Dedifferentiated amniotic fluid mesenchymal stem cell (primary cell): ENCODE results near the gene RAD51.
A peak's percentile ranks its signal among the peaks of the same experiment; 100 is the strongest.
"Not testable (repeated sequence)": the region's sequence is repeated elsewhere in the genome, so short reads cannot be mapped to it uniquely, and the experiment has no call there.

Experiments used
- DNase-seq: peaks from one replicate; pipeline ENCODE4 v3.0.0-alpha.2; 2016; ENCODE audit errors: extremely low spot score

RAD51 gene

DNA sequence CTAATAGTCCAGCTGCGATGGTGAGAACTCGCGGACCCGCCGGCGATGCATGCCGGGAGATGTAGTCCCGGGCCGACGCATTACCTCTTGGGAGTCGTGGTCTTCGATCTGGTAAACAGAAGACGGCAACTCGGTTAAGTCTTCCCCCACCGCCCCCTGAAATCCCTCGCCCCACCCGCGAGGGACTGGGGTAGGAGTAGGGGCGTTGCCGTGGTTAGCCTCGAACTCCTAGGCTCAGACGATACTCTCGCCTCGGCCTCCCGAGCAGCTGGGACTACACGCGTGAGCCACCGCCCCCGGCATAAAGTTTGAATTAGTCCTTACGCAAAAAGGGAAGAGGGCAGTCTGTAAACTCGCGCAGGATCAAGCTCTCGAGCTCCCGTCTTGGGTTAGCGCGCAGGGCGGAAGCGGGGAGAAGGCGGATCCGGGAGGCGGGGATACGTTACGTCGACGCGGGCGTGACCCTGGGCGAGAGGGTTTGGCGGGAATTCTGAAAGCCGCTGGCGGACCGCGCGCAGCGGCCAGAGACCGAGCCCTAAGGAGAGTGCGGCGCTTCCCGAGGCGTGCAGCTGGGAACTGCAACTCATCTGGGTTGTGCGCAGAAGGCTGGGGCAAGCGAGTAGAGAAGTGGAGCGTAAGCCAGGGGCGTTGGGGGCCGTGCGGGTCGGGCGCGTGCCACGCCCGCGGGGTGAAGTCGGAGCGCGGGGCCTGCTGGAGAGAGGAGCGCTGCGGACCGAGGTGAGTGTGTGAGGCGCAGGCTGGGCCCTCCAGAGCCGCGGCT lies at the start of gene RAD51:
RAD51 (plus strand) TSS at position 487 of the 781 bp plus-strand sequence. CDS start 3,585 bp downstream, outside the sequence.
- peak; percentile 97 for DNase-seq

DNA sequence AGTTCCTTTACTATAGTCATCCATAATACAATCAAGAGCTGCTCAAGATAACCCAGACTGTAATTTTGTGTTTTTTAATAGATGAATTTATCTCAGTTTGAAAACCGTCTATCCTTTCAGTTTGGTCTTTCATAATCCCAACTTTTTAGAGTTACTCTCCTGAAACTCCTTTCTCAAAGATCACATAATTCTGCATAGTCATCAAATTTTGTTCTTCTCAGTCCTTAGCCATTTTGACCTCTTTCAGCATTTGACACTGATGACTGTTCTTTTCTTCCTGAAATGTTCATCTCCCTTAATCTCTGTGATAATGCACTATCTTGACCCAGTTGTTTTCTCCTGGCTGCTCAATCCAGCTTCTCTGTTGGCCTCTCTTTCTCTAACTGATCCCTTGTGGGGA lies 47.5 kb upstream of the RAD51 start:
- DNase-seq, result no peak

DNA sequence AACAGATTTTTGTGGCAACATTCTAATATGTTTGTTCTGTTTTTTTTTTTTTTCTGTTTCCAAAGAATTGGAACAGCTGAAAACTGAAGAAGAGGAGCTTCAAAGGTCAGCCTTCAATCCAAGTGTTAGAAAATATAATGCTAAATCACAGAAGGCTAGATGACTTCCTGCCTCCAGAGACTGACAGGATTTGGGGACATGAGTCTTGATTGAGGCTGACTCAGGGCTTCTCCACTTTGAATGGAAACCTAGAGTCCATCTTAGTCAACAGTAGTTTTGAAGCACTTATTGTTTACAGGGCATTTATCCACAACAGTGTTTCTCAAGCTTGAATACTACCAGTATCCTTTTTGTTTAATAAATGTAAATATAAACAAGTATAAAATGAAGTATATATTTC lies 44.5 kb upstream of the RAD51 start:
- DNase-seq, result no peak

DNA sequence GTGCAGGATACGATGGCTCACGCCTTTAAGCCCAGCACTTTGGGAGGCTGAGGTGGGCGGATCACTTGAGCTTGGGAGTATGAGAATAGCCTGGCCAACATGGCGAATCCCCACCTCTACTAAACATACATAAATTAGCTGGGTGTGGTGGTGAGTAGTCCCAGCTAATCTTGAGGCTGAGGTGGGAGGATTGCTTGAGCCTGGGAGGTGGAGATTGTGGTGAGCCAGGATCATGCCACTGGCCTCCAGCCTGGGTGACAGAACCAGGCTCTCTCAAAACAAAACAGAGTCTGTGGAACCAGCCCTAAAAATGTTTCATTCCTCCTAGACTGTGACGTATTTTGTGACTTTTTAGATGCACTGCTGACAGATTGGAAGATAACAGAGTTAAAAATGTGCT lies 34.3 kb upstream of the RAD51 start:
- DNase-seq, result no peak

DNA sequence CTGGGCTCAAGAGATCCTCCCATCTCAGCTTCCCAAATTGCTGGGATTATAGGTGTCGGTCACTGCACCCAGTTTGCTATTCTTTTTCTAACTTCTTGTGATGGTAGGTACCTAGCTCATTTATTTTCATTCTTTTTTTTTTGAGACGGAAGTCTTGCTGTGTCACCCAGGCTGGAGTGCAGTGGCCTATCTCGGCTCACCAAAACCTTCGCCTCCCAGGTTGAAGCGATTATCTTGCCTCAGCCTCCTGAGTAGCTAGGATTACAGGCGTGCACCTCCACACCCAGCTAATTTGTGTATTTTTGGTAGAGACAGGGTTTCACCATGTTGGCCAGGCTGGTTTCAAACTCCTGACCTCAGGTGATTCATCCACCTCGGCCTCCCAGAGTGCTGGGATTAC lies 30.1 kb upstream of the RAD51 start:
- no peak for DNase-seq

DNA sequence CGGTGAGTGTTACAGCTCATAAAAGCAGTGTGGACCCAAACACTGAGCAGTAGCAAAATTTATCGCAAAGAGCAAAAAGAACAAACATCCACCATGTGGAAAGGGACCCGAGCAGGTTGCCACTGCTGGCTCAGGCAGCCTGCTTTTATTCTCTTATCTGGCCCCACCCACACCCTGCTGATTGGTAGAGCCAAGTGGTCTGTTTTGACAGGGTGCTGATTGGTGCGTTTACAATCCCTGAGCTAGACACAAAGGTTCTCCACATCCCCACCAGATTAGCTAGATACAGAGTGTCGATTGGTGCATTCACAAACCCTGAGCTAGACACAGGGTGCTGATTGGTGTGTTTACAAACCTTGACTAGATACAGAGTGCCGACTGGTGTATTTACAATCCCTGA lies 18.7 kb upstream of the RAD51 start:
- not testable (repeated sequence) for DNase-seq

DNA sequence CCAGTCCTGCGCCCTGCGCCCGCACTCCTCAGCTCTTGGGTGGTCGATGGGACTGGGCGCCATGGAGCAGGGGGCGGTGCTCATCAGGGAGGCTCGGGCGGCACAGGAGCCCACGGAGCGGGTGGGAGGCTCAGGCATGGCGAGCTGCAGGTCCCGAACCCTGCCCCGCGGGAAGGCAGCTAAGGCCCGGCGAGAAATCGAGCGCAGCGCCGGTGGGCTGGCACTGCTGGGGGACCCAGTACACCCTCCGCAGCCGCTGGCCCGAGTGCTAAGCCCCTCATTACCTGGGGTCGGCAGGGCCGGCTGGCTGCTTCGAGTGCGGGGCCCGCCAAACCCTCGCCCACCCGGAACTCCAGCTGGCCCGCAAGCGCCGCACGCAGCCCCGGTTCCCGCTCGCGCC lies 18.1 kb upstream of the RAD51 start:
- not testable (repeated sequence) for DNase-seq

DNA sequence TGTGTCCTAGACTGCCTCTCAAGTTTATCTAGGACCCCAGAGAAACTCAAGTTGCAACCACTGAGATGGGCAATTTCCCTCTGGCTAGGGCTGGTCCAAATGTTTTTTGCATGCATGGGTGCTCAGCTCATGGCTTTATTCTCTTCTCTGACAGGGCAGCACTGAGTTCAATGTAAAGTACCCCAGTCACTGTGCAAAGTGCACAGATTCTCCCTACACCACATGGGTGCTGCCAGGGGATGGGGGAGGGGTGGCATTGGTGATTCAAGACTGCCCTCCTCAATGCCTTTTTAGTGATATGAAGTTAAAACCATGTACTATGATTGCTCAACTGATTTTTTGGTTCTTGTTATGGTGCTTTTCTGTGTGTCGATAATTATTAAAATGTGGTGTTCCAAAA lies 14.8 kb upstream of the RAD51 start:
- DNase-seq, result no peak

DNA sequence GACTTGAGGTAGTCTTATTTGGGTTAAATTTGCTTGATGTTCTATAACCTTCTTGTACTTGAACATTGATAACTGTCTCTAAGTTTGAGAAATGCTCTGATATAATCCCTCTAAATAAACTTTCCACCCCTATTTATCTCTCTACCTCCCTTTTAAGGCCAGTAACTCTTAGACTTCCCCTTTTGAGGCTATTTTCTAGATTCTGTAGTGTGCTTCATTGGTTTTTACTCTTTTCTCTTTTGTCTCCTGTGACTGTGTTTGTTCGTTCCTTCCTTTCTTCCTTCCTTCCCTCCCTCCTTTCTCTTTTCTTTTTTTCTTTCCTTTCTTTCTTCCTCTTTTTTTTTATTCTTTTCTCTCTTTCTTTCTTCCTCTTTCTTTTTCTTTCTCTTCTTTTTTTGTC lies 14.0 kb upstream of the RAD51 start:
- not testable (repeated sequence) for DNase-seq

DNA sequence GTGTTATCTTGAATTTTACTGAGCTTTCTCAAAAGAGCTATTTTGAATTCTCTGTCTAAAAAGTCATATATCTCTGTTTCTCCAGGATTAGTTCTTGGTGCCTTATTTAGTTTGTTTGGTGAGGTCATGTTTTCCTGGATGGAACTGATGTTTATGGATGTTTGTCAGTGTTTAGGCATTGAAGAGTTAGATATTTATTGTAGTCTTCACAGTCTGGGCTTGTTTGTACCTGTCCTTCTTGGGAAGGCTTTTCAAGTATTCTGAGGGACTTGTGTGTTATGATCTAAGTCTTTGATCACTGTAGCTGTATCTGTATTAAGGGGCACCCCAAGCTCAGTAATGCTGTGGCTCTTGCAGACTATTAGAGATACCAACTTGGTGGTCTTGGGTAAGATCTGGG lies 10.6 kb upstream of the RAD51 start:
- DNase-seq, result no peak

DNA sequence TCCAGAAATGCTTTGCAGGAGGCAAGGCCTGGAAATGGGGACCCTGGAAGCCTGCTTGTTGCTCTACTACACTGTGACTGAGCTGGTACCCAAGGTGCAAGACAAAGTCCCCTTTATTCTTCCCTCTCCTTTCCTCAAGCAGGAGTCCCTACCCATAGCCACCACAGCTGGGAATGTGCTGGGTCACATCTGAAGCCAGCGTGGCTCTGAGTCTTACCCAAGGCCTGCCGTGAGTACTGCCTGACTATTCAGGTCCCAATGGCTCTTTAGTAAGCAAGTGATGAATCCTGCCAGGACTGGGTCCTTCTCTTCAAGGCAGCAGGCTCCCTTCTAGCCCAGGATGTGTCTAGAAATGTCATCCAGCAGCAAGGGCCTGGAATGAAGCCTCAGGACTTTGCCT lies 9.6 kb upstream of the RAD51 start:
- no peak for DNase-seq

DNA sequence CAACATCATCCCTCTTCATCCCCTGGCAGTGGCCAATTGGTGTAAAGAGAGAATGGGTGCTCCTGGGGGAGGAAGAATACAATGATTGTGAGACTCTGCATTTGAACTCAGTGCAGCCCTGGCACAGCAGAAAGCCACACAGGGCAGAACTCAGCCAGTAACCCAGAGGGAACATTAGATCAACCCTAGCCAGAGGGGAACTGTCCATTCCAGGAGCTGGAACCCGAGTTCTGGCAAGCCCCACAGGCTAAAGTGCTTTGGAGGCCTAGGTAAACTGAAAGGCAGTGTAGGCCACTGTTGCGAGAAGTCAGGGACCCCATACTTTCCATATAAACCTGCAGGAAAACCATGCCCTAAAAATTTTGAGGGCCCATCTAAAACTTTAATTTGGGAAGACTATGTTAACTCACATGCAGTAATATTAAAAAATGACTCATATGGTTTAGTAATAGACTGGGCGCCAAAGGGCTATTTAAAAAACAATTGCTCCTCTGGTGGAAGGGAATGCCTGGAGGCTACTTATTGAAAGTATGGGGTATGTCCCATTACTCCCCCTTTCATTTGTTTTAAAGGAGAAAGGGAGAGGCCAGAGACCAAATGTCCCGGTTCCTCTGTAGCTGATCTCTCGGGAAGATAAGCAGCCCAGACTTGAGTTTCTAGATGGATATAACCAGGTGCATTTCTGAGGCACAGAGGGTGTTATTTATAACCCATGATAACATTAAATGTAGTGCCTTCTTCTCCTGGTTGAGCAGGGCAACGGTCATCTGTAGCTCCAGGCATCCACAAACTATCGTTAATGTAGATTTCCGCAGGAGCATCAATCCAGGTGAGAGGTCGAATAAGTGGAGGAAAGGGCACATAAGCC lies 5.8 kb upstream of the RAD51 start:
- no peak for DNase-seq

DNA sequence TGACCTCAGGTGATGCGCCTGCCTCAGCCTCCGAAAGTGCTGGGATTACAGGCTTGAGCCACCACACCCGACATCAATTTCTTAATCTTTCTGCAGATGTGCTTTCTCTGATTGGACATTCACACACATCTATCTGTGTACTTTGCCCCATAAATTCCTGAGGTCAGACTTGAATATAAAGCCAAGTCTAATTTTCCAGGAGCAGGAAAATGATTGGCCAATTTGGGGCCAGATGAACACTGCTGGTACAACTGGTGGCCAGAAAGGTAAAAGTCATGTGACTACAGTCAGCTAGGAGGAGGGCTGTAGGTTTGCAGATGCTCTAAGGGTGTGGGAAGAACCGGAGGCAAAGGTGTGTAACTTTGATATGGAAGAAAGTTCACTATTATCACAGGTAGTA lies 3.2 kb upstream of the RAD51 start:
- DNase-seq, result no peak

DNA sequence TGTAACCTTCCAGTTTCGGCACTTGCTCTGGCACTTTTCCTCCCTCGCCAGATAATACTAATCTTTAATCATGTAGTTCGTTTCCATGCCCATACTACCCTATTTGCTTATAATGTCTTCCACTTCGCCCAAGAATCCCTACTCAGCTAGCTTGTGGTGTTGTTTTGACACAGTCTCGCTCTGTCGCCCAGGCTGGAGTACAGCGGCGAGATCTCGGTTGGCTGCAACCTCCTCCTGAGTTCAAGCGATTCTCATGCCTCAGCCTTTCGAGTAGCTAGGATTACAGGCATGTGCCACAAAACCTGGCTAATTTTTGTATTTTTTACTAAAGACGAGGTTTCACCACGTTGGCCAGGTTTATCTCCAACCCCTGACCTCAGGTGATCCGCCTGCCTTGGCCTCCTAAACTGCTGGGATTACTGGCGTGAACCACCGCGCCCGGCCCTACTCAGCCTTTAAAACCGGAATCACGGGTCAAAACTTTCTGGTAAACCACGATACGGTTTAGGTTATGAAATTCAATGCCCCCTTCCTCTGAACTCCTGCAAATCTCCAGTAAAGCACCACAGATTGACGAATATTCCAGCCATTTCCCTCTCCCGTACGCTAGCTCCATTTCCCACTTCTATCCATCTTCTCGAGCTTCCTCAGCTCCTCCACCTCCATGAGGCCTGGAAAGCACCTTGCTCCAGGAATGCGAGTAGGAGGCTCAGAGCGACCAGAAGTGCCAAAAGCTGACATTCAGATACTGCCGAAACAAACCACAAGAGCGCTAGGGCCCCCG lies 878 bp upstream of the RAD51 start:
- DNase-seq, result no peak

DNA sequence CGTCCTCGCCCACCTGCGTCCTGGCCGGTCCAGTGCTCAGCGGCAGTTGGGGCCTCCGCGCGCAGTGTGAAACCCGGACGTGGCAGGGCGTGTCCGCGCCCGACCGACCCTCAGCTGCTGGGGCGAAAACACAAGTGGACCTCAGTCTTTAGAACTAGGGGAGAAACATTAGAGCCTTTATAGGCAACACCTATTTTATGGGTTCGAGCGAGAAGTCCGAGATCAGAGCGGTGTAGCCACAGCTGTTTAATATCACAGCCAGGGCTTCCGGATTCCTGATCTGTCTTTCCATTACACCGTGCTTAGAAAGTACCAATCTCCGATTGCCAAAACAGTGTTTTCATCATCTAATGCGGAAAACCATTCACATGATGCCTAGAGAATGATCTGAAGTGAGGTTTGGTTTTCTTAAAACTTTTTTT lies 506 bp downstream of the RAD51 start:
- no peak for DNase-seq

DNA sequence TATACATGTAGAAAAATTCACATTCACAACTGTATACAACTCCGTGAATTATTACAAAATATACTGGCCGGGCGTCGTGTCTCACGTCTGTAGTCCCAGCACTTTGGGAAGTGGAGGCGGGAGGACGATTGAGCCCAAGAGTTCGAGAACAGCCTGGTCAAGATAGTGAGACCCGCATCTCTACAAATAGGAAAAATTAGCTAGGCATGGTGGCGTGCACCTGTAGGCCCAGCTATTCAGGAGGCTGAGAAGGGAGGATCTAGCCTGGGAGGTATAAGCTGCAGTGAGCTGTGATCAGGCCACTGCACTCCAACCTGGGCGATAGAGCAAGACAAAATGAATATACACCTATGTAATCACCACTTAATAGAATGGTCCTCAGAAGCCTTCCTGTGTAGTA lies 1.3 kb downstream of the RAD51 start:
- no peak for DNase-seq

DNA sequence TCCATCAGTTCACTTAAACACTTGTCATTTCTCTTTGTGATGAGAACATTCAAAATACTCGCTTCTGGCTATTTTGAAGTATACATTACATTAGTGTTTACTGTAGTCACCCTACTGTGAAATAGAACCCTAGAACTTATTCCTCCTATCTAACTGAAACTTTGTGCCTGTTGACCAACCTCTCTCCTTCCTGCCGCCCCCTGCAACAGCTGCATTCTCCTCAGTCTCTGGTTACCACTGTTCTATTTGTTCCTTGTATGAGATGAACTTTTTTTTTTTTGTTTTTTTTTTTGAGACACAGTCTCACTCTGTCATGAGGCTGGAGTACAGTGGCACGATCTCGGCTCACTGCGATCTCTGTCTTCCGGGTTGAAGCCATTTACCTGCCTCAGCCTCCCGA lies 2.9 kb downstream of the RAD51 start:
- DNase-seq, result no peak

DNA sequence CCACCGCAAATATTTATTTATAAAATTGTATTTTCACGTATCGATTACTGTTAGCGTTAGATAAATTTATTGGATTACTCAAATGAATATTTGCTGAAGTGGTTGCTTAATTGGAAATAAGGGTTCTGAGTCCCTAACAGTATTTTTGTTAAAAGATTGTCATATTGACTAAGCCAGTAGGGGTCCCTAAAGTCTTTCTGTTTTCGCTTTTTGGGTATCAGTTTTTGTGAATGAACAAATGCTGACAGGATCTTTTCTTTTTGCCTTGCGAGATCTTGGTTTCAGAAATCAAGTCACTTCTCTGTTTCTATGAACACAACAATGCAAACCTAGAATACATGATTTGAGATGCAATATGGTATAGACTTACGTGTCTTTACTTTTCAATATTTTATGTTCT lies 7.1 kb downstream of the RAD51 start:
- DNase-seq, result no peak

DNA sequence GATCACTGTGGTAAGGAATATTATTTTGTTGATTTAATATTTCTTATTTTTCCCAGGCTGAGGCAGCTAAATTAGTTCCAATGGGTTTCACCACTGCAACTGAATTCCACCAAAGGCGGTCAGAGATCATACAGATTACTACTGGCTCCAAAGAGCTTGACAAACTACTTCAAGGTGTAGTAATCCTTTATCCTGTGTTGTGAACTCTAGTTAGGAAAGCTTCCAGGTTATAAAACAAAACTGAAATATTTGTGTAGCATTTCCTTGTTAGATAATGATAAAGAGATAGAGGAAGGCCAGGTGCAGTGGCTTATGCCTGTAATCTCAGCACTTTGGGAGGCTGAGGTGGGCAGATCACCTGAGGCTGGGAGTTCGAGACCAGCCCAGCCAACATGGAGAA lies 11.1 kb downstream of the RAD51 start:
- DNase-seq, result no peak

DNA sequence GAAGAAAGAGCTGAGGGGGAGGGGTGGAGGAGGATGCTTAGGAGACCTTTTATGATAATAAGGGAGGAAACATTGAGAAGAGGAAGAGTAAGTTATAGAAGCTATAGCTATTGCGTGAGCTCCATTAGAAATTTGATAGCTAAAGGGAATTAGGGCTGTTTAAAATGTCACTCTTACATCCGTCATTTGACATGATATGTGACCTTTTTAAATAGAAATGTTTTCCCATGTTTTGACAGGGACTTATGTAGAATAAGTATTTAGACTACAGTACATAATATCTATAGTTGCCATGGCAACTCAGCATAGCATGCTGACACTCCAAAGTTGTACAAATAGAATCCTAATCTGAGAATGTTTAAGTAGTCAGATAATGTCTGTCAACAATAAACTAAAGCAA lies 19.2 kb downstream of the RAD51 start:
- DNase-seq, result no peak

DNA sequence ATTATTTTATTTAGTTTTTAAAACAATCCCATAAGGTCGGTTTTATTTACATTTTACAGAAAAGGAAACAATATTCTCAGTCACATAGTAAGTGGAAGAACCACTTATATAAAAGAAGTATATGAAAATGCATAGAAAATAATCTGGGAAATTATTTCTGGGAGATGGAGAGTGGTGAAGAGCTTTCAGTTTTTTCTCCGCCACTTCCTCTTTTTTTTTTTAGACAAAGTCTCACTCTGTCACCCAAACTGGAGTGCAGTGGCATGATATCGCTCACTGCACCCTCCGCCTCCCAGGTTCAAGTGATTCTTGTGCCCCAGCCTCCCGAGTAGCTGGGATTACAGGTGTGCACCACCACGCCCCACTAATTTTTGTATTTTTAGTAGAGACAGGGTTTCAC lies 21.2 kb downstream of the RAD51 start:
- no peak for DNase-seq

DNA sequence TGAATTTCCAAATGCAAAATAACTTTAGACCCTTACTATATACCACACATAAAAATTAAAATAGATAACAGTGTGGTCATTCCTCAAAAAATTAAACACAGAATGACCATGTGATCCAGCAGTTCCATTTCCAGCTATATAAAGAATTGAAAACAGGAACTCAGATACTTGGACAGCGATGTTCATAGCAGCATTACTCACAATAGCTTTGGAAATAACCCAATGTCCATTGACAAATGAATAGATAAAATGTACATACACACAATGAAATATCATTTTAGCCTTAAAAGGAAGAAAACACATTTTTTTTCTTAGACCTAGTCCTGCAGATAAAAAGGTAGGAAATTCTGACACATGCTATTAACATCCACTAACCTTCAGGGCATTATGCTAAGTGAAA lies 26.7 kb downstream of the RAD51 start:
- no peak for DNase-seq
